Activated naive CD8-positive, alpha-beta T cell treated with anti-CD3 and anti-CD28 coated beads, Interleukin-2, amount 10 ng/mL, durations not matched to agents 7 days and 5 days (primary cell): ENCODE results near the gene NMRAL1. TPM values are rescaled to one million over a fixed set of nuclear protein-coding genes. Genes with fewer than 3 reads are reported as not detected.

Experiments
- ATAC-seq: fragments of 150-1000 bp; cut with Tn5 transposase; one replicate; pipeline ENCODE4 v1.10.0; 2021; ENCODE audit warnings: low read depth, moderate library complexity
- POLR2A ChIA-PET: fragments of 350-600 bp; sonication (Branson Sonifier 250); formaldehyde crosslinking; loops from one replicate; lab custom pipeline; 2021; ENCODE audit warnings: antibody characterized with exemption; lab: Charles Lee
- DNase-seq: peaks from one replicate; pipeline ENCODE4 v3.0.0; 2021
- H3K27ac Mint-ChIP-seq: one replicate; pipeline ENCODE4 v1.8.0; 2022; ENCODE audit warnings: mild to moderate bottlenecking, mixed read lengths
- H3K27me3 Mint-ChIP-seq: one replicate; pipeline ENCODE4 v1.8.0; 2022; ENCODE audit warnings: mild to moderate bottlenecking, moderate library complexity, mixed read lengths
- H3K36me3 Mint-ChIP-seq: one replicate; pipeline ENCODE4 v1.8.0; 2021; ENCODE audit warnings: mild to moderate bottlenecking, mixed read lengths
- H3K4me1 Mint-ChIP-seq: one replicate; pipeline ENCODE4 v1.8.0; 2021; ENCODE audit warnings: mixed read lengths
- H3K4me3 Mint-ChIP-seq: one replicate; pipeline ENCODE4 v1.8.0; 2022; ENCODE audit warnings: mild to moderate bottlenecking, moderate library complexity, mixed read lengths
- H3K9me3 Mint-ChIP-seq: one replicate; pipeline ENCODE4 v1.8.0; 2021; ENCODE audit warnings: mixed read lengths
- total RNA-seq, 2 experiments: library from RNA; stranded (reverse); gene quantifications; one replicate each; pipeline ENCODE4 v1.2.3, GENCODE V29; 2021

The NMRAL1 gene
- total RNA-seq, 2 experiments from 2014 or later, result 64.5 to 64.6 TPM

DNA sequence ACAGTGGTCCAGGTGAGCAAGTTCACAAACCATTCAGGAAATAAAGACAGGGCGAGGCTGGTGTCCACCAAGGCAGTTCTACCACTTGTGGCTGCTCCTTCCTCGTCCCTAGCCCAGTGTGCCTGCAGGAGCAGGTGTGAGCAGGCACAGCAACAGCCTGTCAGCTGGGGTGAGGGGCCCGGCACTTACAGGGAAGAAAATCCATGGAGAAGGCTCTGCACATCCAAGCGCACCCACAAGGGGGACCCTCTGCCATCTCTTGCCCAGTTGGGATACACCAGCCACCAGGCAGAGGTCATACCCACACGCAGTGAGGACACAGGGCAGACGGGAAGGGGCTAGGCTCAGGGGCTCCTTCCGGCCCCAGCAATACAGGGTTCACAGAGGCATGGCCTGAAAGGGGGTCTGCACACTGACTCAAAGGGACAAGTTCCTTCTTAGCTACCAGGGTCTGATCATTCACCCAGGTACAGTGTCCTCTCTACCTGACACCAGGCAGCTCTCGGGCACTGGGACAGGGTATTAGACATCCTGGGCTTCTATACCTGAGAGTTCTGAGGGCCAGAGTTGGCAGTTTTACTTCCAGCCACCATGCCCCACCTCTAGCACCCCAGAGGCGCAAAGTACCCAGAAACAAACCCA lies 37.1 kb upstream of the NMRAL1 start:
- ATAC-seq (no peak), DNase-seq (peak; percentile 50)
- POLR2A ChIA-PET, result no interaction called here
- Mint-ChIP-seq H3K4me1 (peaks cover 51% of the 10 kb centered on the region), H3K4me3 (peak overlapping the region; percentile 39), H3K27me3 (no peaks in the 10 kb centered on the region), H3K27ac (peak overlapping the region; percentile 74), H3K9me3 (no peaks in the 10 kb centered on the region), H3K36me3 (peaks cover 32% of the 10 kb centered on the region)

DNA sequence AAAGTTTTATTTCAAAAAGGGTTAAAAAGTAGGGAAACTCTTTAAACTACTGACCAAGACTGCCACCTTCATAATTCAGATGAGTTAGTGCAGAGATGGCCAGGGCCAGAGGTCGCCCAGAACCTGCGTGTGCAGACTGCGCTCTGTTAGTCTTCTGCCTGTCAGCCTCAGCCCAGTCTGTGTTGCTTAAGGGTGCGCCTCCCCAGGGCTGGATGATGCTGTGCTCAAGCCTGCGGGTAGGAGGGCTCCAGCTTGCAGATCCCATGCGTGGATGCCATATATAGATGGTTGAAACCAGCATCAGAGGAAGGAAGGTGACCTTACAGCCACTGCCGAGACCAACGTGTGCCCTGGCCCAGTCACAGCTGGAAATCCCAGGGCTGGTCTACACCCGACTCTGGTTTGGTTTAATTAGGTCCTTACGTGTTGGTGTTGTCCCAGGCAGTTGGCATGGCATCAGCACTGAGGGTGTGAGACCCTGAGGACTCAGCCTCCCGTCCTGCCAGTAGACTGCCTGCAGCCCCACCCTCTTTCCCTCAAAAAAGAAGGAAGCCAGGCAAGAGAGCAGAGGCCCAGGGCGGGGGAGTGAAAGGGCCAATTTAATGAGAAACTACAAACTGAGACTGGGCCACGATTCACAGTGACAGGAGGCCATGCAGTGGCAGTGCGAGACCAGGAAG lies 36.5 kb upstream of the NMRAL1 start:
- Mint-ChIP-seq H3K4me1 (peaks cover 52% of the 10 kb centered on the region), H3K4me3 (peak overlapping the region; percentile 39), H3K27ac (peak overlapping the region; percentile 74), H3K9me3 (no peaks in the 10 kb centered on the region), H3K36me3 (peaks cover 34% of the 10 kb centered on the region), H3K27me3 (no peaks in the 10 kb centered on the region)
- POLR2A ChIA-PET, result interaction anchor here (1.6 to 5.9 kb wide), 2 partner anchors 35 to 39 kb away, joined by 6 to 45 read pairs; partner anchors contain the start of gene HMOX2
- DNase-seq (no peak), ATAC-seq (no peak)

DNA sequence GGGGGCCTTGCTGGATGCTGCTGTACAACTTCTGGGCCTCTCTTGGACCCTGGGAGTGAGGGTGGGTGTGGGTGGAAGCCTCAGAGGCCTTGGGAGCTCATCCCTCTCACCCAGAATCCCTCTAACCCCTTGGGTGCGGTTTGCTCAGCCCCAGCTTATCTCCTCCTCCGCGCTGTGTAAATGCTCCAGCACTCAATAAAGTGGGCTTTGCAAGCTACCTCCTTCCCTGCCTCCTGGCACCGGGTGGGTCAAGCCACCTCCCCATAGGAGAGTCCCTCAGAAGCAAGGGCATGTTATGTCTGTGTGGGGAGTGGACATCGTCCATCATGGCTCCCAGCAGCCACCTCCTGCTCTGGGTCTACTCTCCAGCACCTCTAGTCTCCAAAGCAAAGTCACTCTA lies 35.7 kb upstream of the NMRAL1 start:
- Mint-ChIP-seq H3K4me1 (peaks cover 51% of the 10 kb centered on the region), H3K36me3 (peaks cover 33% of the 10 kb centered on the region), H3K27me3 (no peaks in the 10 kb centered on the region), H3K27ac (peak overlapping the region; percentile 38), H3K9me3 (no peaks in the 10 kb centered on the region), H3K4me3 (no peak overlapping the region)
- no peak for DNase-seq
- no peak for ATAC-seq
- POLR2A ChIA-PET, result interaction anchor here (1.6 to 5.9 kb wide), 2 partner anchors 34 to 39 kb away, joined by 6 to 45 read pairs; partner anchors contain the start of gene HMOX2

DNA sequence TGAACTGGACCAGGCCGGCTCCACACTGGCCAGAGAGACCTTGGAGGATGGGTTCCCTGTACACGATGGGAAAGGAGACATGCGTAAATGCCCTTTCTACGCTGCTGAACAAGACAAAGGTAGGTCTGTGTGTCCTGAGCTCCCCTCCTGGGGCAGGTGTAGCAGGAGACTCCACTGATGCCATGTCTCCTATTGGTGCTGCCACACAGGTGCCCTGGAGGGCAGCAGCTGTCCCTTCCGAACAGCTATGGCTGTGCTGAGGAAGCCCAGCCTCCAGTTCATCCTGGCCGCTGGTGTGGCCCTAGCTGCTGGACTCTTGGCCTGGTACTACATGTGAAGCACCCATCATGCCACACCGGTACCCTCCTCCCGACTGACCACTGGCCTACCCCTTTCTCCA lies 35.0 kb upstream of the NMRAL1 start:
- POLR2A ChIA-PET, result interaction anchor here (1.6 to 7.2 kb wide), 3 partner anchors 33 to 40 kb away, joined by 6 to 105 read pairs (median 45); partner anchors contain the start of genes HMOX2 and NMRAL1
- Mint-ChIP-seq H3K4me3 (no peak overlapping the region), H3K27ac (no peak overlapping the region), H3K4me1 (peaks cover 50% of the 10 kb centered on the region), H3K36me3 (peaks cover 36% of the 10 kb centered on the region), H3K9me3 (no peaks in the 10 kb centered on the region), H3K27me3 (no peaks in the 10 kb centered on the region)
- DNase-seq, result no peak
- no peak for ATAC-seq

DNA sequence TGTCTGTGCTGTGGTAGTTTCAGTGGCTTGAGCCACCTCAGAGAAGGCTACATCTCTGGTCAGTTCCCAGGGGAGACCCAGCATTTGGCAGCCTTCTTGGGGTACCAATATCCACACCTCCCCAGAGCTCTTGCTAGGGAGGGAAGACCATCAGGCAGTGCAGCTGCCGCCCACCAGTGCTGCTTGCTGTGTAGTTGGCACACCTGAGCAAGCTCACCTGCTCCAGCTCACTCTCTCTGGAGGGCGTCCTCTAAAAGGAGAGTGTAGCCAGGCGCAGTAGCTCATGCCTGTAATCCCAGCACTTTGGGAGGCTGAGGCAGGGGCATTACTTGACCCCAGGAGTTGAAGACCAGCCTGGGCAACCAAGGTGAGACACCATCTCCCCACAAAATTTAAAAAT lies 34.4 kb upstream of the NMRAL1 start:
- no peak for ATAC-seq
- Mint-ChIP-seq H3K4me1 (peaks cover 48% of the 10 kb centered on the region), H3K27me3 (no peaks in the 10 kb centered on the region), H3K4me3 (no peak overlapping the region), H3K9me3 (no peaks in the 10 kb centered on the region), H3K36me3 (peaks cover 36% of the 10 kb centered on the region), H3K27ac (peak overlapping the region; percentile 42)
- POLR2A ChIA-PET, result interaction anchor here (4.2 to 7.2 kb wide), 3 partner anchors 21 to 41 kb away, joined by 45 to 105 read pairs (median 66); partner anchors contain the start of genes HMOX2 and NMRAL1
- DNase-seq, result no peak

DNA sequence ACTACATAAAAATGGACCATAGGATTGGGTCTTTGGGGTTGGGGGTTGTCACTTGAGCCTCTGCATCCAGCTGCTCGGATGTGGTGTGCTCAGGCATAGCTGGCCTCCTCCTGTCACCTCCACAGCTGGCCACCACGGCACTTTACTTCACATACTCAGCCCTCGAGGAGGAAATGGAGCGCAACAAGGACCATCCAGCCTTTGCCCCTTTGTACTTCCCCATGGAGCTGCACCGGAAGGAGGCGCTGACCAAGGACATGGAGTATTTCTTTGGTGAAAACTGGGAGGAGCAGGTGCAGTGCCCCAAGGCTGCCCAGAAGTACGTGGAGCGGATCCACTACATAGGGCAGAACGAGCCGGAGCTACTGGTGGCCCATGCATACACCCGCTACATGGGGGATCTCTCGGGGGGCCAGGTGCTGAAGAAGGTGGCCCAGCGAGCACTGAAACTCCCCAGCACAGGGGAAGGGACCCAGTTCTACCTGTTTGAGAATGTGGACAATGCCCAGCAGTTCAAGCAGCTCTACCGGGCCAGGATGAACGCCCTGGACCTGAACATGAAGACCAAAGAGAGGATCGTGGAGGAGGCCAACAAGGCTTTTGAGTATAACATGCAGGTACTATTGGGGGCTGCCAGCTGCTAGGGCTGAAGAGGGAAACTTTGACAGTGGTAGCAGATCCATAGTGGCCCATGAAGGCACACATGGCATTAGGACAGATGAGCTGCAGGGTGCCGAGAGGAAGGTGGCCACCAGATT lies 33.3 kb upstream of the NMRAL1 start:
- H3K4me3 Mint-ChIP-seq, result no peak overlapping the region
- ATAC-seq, result no peak
- peaks cover 50% of the 10 kb centered on the region for H3K4me1 Mint-ChIP-seq
- peaks cover 38% of the 10 kb centered on the region for H3K36me3 Mint-ChIP-seq
- H3K27ac Mint-ChIP-seq, result peak overlapping the region; percentile 91
- no peaks in the 10 kb centered on the region for H3K27me3 Mint-ChIP-seq
- POLR2A ChIA-PET, result interaction anchor here (4.2 to 7.2 kb wide), 3 partner anchors 20 to 42 kb away, joined by 45 to 105 read pairs (median 66); partner anchors contain the start of genes HMOX2 and NMRAL1
- no peaks in the 10 kb centered on the region for H3K9me3 Mint-ChIP-seq
- DNase-seq, result no peak

DNA sequence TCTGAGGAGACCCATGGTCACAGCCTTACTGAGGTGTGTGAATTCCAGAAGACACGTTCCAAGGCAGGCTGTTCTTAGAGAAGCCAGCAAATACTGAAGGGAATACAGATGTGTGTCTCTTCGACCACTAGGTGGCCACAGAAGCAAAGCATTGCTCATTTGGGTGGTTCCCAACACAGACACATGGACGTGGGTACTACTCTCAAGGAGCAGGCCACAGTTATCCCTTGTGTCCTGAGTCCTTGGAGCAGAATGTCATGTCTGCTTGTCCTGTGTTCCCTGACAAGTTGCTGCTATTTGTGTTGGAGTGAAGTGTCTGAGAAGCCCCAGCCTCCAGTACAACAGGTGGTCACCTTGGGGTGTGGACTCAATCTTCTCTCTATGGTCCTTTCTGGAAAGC lies 32.0 kb upstream of the NMRAL1 start:
- Mint-ChIP-seq H3K4me1 (peaks cover 47% of the 10 kb centered on the region), H3K4me3 (peak overlapping the region; percentile 67), H3K27me3 (no peaks in the 10 kb centered on the region), H3K9me3 (no peaks in the 10 kb centered on the region), H3K27ac (peak overlapping the region; percentile 91), H3K36me3 (peaks cover 33% of the 10 kb centered on the region)
- ATAC-seq (peak; percentile 48), DNase-seq (peak; percentile 49)
- POLR2A ChIA-PET, result interaction anchor here (0.5 to 7.2 kb wide), 10 partner anchors 8 to 340 kb away, joined by 3 to 105 read pairs (median 12); partner anchors contain the start of genes CORO7, GLYR1, HMOX2 and MGRN1

DNA sequence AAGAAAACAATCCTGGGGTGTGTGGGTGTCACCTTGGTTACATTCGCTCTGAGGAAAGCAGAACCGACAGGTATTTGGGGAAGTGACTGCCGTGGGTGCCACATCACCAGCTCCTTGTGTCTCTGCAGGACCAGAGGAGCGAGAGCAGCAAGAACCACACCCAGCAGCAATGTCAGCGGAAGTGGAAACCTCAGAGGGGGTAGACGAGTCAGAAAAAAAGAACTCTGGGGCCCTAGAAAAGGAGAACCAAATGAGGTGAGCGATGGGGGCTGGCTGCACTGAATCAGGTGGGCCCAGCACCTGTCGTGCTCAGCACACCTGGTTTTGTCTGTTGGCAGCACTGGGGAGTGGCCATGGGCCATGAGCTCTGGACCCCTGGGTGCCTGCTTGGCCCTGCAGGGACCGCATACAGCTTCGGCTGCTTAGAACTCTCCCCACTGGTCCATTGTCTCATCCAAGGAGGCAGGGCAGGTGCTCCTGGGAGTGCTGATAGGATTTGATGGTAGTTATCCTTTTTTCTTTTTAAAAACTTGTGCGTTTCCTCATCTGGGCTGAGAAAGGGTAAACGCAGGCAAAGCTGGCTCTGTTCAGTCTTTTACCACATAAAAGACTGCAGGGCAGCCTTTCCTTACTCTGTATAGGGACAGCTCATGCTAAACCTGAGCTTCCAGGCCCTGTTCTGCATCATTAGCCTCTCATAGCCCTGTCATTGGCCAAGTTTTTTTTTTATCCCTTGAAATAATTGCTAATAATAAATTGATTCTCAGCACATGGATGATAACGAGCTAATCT lies 31.1 kb upstream of the NMRAL1 start:
- ATAC-seq, result peak; percentile 89
- H3K27ac Mint-ChIP-seq, result peak overlapping the region; percentile 91
- peaks cover 48% of the 10 kb centered on the region for H3K4me1 Mint-ChIP-seq
- no peaks in the 10 kb centered on the region for H3K9me3 Mint-ChIP-seq
- DNase-seq, result peak; percentile 68
- H3K4me3 Mint-ChIP-seq, result peak overlapping the region; percentile 67
- peaks cover 26% of the 10 kb centered on the region for H3K36me3 Mint-ChIP-seq
- no peaks in the 10 kb centered on the region for H3K27me3 Mint-ChIP-seq
- POLR2A ChIA-PET, result interaction anchor here (0.8 to 7.2 kb wide), 19 partner anchors 9 to 341 kb away, joined by 3 to 105 read pairs (median 5); partner anchors contain the start of genes CDIP1, CORO7, GLYR1 and HMOX2

DNA sequence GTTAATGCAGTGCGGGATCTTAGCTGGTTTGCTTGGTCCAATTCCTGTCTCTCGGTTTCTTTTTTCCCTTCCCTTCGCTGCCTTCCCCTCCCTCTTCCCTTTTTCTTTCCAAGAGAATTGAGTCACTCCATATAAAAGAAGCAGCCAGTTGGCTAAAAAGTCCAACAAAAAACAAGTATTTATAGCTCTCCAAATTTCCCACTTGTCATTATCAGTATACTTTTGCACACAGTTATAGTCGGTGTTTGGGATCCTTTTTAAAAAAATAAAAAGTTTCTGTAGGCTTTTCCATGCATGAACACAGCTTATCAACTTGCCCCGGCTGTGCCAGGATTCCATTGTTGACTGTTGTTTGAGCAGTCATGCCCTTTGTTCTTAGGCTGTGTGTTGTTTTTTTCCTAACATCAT lies 26.6 kb upstream of the NMRAL1 start:
- DNase-seq, result no peak
- POLR2A ChIA-PET, result interaction anchor here (0.5 to 2.5 kb wide), 5 partner anchors 11 to 69 kb away, joined by 3 to 13 read pairs (median 4); partner anchors contain the start of gene HMOX2
- Mint-ChIP-seq H3K4me1 (peaks cover 70% of the 10 kb centered on the region), H3K36me3 (peaks cover 25% of the 10 kb centered on the region), H3K9me3 (no peaks in the 10 kb centered on the region), H3K4me3 (no peak overlapping the region), H3K27ac (no peak overlapping the region), H3K27me3 (no peaks in the 10 kb centered on the region)
- no peak for ATAC-seq

DNA sequence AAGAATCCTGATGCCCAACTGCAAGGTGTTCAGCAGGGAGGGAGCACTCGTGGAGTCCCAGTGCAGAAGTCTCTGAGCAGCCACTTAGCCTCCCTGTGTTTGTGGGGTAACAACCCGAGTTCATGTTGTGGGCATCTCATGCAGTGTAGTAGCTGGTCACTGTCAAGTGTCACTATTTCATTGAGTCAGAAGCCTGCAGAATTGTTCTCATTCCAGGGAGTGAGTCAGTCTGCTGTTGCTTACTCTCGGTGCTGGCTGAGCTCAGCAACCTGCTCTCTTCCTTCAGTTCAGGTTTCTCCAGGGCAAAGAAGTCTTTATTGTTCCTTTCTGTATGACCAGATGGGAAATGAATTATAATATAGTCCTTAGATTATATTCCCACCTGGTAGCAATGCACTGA lies 25.8 kb upstream of the NMRAL1 start:
- ATAC-seq (no peak), DNase-seq (no peak)
- H3K27me3 Mint-ChIP-seq, result no peaks in the 10 kb centered on the region
- H3K9me3 Mint-ChIP-seq, result no peaks in the 10 kb centered on the region
- no peak overlapping the region for H3K4me3 Mint-ChIP-seq
- peaks cover 66% of the 10 kb centered on the region for H3K4me1 Mint-ChIP-seq
- POLR2A ChIA-PET, result interaction anchor here (0.6 to 2.5 kb wide), 4 partner anchors 10 to 24 kb away, joined by 3 to 13 read pairs (median 8); partner anchors contain the start of gene HMOX2
- peak overlapping the region; percentile 4 for H3K27ac Mint-ChIP-seq
- peaks cover 26% of the 10 kb centered on the region for H3K36me3 Mint-ChIP-seq

DNA sequence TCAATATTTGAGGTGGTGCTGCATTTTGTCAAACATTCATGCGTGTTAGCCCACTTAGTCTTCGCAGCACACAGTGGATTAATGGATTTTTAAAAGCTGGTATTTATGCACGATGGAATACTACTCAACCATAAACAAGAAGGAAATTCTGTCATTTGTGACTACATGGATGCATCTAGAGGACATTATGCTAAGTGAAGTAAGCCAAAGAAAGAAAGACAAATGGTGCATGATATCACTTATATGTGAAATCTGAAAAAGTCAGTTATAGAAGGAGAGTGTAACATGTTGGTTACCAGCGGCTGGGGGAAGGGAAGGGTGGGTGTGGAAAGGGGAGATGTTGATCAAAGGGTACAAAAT lies 24.8 kb upstream of the NMRAL1 start:
- peak overlapping the region; percentile 42 for H3K27ac Mint-ChIP-seq
- DNase-seq (no peak), ATAC-seq (no peak)
- peaks cover 62% of the 10 kb centered on the region for H3K4me1 Mint-ChIP-seq
- POLR2A ChIA-PET, result interaction anchor here (0.6 to 2.5 kb wide), 3 partner anchors 9 to 23 kb away, joined by 3 to 13 read pairs (median 4); partner anchors contain the start of gene HMOX2
- no peaks in the 10 kb centered on the region for H3K27me3 Mint-ChIP-seq
- no peaks in the 10 kb centered on the region for H3K9me3 Mint-ChIP-seq
- H3K36me3 Mint-ChIP-seq, result peaks cover 24% of the 10 kb centered on the region
- no peak overlapping the region for H3K4me3 Mint-ChIP-seq

DNA sequence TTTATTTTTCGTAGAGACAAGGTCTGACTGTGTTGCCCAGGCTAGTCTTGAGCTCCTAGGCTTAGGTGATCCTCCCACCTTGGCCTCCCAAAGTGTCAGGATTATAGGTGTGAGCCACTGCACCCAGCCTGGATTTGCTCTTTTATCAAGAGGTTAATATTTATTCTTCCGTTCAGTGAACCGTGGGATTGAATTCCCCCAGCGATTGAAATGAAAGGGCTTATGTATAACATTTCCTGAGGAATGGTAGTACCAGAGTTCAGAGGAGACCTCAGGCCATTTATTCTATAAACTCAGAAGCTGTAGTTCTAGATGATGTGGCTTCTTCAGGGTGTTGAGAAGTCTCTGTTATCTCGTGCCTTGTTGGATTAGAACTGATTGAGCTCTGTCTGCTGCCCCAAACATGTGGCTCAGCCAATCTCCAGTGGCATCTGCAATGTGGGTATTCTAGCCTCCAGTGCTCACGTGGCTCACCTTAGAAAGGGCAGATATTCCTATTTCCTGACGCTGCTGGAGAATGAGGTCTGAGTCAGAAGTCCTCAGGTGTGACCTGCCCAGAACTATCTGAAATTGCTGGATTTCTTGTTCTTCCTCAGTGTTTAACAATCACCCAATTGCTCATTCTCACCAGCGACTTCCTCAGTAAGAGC lies 24.2 kb upstream of the NMRAL1 start:
- DNase-seq, result no peak
- no peaks in the 10 kb centered on the region for H3K9me3 Mint-ChIP-seq
- H3K4me3 Mint-ChIP-seq, result no peak overlapping the region
- peak overlapping the region; percentile 42 for H3K27ac Mint-ChIP-seq
- POLR2A ChIA-PET, result interaction anchor here (0.6 to 1.0 kb wide), 2 partner anchors 18 to 23 kb away, joined by 3 to 4 read pairs; partner anchors contain the start of gene HMOX2
- peaks cover 24% of the 10 kb centered on the region for H3K36me3 Mint-ChIP-seq
- no peak for ATAC-seq
- no peaks in the 10 kb centered on the region for H3K27me3 Mint-ChIP-seq
- peaks cover 59% of the 10 kb centered on the region for H3K4me1 Mint-ChIP-seq
